Fibroblast of skin of right quadriceps (primary cell): ENCODE measurements around the gene KCNJ10.

ENCODE experiments used
- DNase-seq: peaks from one replicate; pipeline ENCODE4 v3.0.0-alpha.2; 2013

Gene KCNJ10

GRCh38 chr1:160082926-160083325, 13.0 kb upstream of the KCNJ10 start:
- no peak for DNase-seq

GRCh38 chr1:160082487-160082886, 12.5 kb upstream of the KCNJ10 start:
- DNase-seq, result no peak

GRCh38 chr1:160081261-160081936, 11.4 kb upstream of the KCNJ10 start, which contains the start of gene KCNJ9:
KCNJ9 (plus strand) TSS chr1:160081538; CDS start chr1:160084031, 2,493 bp downstream.
- DNase-seq, result peak; percentile 42

GRCh38 chr1:160080381-160081100, 10.6 kb upstream of the KCNJ10 start:
- DNase-seq, result no peak

- no peak for DNase-seq
These were observed 9.5 kb upstream of the KCNJ10 start for GRCh38 chr1:160079448-160079847.

- no peak for DNase-seq
These were observed 8.7 kb upstream of the KCNJ10 start for GRCh38 chr1:160078512-160079195.

- no peak for DNase-seq
These were observed 7.5 kb upstream of the KCNJ10 start for GRCh38 chr1:160077486-160077885.

GRCh38 chr1:160076295-160076694, 6.3 kb upstream of the KCNJ10 start:
- DNase-seq, result no peak

GRCh38 chr1:160075836-160076235, 5.9 kb upstream of the KCNJ10 start:
- no peak for DNase-seq

- DNase-seq, result no peak
These were observed 4.9 kb upstream of the KCNJ10 start for GRCh38 chr1:160074865-160075264.

GRCh38 chr1:160071289-160071688, 1.3 kb upstream of the KCNJ10 start:
- no peak for DNase-seq

GRCh38 chr1:160070243-160071163, 543 bp upstream of the KCNJ10 start:
- DNase-seq, result peak; percentile 48

GRCh38 chr1:160068225-160068624, 1.7 kb downstream of the KCNJ10 start:
- no peak for DNase-seq

- DNase-seq, result no peak
These were observed 2.9 kb downstream of the KCNJ10 start for GRCh38 chr1:160066829-160067745.

- no peak for DNase-seq
These were observed 5.2 kb downstream of the KCNJ10 start for GRCh38 chr1:160064746-160065145.

GRCh38 chr1:160064164-160064563, 5.8 kb downstream of the KCNJ10 start:
- no peak for DNase-seq

- no peak for DNase-seq
These were observed 6.8 kb downstream of the KCNJ10 start for GRCh38 chr1:160063176-160063575.

GRCh38 chr1:160062230-160062532, 7.8 kb downstream of the KCNJ10 start:
- no peak for DNase-seq

GRCh38 chr1:160061369-160062229, 8.4 kb downstream of the KCNJ10 start:
- DNase-seq, result no peak

- DNase-seq, result no peak
These were observed 11.9 kb downstream of the KCNJ10 start for GRCh38 chr1:160058087-160058486.

- DNase-seq, result no peak
These were observed 13.3 kb downstream of the KCNJ10 start for GRCh38 chr1:160056648-160057169.
